GM19023 (cell line): ENCODE results near the gene LIMA1.
"Not testable (repeated sequence)": the region's sequence is repeated elsewhere in the genome, so short reads cannot be mapped to it uniquely, and the experiment has no call there.

ENCODE experiments used
- ATAC-seq: cut with Tn5 transposase; IDR thresholded peaks from one replicate; pipeline ENCODE4 v1.9.1; 2021; ENCODE audit warnings: mild to moderate bottlenecking, moderate library complexity; ENCODE audit not compliant: unreplicated experiment

LIMA1 gene

DNA sequence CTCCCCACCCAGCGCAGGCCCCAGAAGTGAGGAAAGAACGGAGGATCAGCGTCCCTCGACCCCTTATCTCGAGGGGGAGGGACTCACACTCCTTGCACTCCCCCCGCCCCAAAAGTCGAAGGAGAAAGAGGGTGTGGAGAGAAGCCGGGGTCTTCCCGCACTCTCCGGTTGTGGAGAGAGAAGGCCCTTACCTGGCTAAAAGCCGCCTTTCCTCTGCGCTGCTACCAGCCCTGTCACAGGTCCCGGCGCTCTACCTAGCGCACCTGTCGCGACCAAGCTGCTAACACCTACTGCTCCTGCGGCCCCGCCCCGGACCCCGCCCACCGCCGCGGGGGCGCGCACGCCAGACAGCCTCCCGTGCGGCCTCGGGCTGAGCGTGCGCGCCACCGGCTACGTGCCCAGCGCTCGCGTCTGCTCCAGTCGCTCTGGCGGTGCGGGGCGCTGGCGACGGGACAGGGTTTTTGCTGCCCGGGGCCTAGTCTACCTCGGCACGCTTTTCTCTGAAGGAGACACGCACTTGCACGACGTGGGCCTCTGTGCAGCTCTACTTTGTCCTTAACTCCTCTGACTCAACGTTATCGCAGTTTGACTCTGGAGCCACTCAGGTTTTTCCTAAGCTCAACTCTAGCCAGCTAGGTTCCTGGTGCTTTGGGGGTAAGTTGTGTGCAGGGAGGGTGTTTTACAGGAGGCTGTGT lies at the start of gene LIMA1:
LIMA1 (minus strand) TSS at position 292 of the 695 bp plus-strand sequence. CDS start 34,769 bp downstream, outside the sequence.
- peak; percentile 87 for ATAC-seq

DNA sequence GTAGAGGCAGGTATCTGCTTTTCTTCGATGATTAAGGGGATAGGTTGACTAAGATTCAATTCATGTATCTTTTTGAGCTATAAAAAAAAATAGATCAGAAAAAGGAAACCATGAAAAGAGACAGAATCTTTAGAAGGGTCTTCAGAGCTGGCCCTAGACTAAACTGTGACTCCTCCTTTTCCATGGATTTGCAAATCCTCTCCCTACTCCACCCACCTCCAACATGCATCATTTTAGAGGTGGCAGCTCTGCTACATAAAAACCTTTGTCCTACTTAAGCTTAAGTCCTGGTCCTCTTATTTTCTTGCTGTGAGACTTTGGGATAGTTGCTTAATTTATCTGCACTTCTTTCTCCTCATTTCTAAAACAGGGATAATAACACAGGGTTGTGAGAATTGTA lies 48.4 kb upstream of the LIMA1 start:
- no peak for ATAC-seq

DNA sequence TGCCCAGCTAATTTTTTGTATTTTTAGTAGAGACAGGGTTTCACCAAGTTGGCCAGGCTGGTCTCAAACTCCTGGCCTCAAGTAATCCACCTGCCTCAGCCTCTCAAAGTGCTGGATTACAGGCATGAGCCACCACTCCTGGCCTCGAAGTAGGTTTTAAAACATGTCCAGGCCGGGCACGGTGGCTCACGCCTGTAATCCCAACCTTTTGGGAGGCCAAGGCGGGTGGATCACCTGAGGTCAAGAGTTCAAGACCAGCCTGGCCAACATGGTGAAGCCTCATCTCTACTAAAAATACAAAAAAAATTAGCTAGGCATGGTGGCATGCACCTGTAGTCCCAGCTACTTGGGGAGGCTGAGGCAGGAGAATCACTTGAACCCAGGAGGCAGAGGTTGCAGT lies 45.3 kb upstream of the LIMA1 start:
- ATAC-seq: not testable (repeated sequence)

GRCh38 chr12:50326590-50327284 lies 43.4 kb upstream of the LIMA1 start:
- no peak for ATAC-seq

DNA sequence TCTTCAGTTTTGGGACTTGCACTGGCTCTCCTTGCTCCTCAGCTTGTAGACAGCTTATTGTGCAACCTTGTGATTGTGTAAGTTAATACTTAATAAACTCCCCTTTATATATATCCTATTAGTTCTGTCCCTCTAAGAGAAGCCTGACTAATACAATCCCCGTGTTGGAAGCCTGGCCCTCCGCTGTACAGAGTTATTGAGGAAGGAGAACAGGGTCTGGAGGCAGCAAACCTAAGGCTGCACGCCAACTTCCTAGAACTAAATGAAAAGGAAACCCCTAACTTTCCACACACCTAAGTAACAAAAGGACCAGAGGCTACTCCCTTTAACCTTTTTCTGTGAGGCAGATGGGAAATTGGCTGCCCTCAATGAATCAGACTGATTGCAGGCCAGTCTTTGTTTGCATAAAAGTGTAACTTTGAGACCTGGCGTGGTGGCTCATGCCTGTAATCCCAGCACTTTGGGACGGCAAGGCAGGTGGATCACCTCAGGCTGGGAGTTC lies 42.6 kb upstream of the LIMA1 start:
- no peak for ATAC-seq

GRCh38 chr12:50324770-50325169 lies 41.5 kb upstream of the LIMA1 start:
- ATAC-seq: not testable (repeated sequence)

DNA sequence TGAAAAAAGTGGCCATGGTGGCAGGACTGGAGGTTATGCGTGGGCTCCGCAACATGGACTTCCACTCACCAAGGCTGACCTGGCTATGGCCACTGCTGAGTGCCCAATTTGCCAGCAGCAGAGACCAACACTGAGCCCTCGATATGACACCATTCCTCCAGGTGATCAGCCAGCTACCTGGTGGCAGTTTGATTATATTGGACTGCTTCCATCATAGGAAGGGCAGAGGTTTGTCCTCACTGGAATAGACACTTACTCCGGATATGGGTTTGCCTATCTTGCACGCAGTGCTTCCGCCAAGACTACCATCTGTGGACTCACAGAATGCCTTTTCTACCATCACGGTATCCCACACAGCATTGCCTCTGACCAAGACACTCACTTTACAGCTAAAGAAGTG lies 40.8 kb upstream of the LIMA1 start:
- not testable (repeated sequence) for ATAC-seq

DNA sequence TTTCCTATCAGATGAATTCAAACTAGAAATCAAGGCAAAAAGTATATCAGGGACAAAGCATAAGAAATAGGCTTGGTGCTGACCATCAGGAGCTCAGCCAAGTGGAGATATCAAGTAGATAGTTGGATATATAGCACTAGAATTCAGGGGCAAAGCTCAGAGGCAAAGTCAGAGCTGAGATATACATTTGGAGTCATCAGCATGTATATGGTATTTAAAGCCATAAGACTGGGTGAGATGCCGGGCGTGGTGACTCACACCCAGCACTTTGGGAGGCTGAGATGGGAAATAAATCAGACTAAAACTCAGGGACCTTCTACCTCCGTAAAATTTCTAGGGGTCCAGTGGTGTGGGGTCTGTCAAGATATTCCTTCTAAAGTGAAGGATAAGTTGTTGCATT lies 38.9 kb upstream of the LIMA1 start:
- no peak for ATAC-seq

GRCh38 chr12:50317203-50317602 lies 33.9 kb upstream of the LIMA1 start:
- ATAC-seq: no peak

- no peak for ATAC-seq
Observed at GRCh38 chr12:50315803-50316202, 32.5 kb upstream of the LIMA1 start.

- no peak for ATAC-seq
Observed at GRCh38 chr12:50314636-50315312, 31.5 kb upstream of the LIMA1 start.

DNA sequence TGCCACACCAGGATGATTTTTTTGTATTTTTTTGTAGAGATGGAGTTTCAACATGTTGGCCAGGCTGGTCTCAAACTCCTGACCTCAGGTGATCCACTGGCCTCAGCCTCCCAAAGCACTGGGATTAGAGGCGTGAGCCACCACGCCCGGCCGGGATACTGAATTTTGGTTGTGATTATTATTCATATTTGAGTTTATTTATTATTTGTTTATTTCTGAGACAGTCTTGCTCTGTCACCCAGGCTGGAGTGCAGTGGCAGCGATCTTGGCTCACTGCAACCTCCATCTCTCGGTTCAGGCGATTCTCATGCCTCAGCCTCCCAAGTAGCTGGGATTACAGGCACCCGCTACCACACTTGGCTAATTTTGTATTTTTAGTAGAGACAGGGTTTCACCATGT lies 30.7 kb upstream of the LIMA1 start:
- ATAC-seq: not testable (repeated sequence)

DNA sequence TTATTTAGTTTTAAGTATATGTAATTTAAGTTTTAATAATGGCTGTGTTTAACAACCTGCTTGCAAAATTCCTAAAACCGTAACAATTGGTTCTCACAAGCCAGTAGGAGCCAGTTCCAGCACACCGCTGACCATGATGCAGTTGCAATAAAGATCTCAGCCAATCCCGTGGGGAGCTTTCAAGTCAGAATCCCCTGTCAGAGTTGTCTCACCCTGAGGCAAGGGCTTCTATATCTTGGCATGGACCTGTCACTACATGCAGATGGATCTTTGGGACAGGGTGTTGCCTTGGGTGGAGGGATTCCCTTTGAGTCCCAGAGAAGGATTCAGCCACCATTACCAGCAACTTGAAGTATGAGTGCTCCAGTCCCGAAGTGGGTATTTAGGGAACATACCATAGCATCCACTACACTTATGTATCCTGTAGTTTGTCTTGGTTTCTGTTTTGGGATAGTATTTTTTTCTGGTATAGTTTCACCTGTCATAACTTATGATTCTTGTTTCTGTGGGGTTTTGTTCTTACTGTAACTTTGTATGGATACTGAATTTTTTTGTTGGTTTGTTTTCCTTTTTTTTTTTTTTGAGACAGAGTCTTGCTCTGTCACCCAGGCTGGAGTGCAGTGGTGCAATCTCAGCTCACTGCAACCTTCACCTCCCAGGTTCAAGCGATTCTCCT lies 30.1 kb upstream of the LIMA1 start:
- no peak for ATAC-seq

GRCh38 chr12:50311858-50312609 lies 28.7 kb upstream of the LIMA1 start:
- not testable (repeated sequence) for ATAC-seq

DNA sequence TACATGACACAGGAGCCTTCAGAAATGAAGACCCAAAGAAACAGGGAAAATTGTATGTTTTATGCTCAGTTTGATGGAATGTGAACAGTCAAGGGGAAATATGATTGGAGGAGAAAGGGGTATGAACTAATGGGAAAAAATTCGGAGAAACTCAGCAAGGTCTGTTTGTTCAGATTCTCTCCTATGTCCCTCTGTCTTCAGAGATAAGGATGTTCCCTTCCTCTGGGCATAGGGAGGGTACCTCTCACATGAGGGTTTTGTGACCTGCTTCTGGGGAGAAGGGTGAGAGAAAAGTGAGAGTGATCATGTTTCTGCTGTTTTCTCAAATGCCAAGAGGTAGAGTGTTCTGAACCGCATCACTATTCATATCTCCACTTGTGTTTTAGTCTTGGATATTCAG lies 26.6 kb upstream of the LIMA1 start:
- no peak for ATAC-seq

GRCh38 chr12:50302686-50303085 lies 19.4 kb upstream of the LIMA1 start:
- ATAC-seq: no peak

- no peak for ATAC-seq
Observed at GRCh38 chr12:50297996-50298395, 14.7 kb upstream of the LIMA1 start.

DNA sequence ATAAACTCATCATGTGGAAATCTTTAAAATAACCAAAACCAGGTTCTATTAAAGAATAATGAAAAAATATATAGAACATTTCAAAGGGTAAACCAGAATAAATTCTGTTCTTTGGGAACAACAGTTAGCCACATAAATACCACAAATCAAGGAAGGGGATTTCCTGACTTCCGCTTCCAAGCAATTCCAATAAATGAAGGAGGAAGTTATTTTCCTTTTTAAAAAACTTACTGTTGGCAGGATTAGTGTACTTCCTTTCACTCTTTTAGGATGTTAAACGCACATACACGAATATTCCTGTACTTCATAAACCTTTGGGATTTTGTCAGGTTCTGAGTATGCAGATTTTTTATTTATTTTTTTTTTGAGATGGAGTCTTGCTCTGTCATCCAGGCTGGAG lies 13.7 kb upstream of the LIMA1 start:
- no peak for ATAC-seq

- no peak for ATAC-seq
Observed at GRCh38 chr12:50296554-50296953, 13.2 kb upstream of the LIMA1 start.

DNA sequence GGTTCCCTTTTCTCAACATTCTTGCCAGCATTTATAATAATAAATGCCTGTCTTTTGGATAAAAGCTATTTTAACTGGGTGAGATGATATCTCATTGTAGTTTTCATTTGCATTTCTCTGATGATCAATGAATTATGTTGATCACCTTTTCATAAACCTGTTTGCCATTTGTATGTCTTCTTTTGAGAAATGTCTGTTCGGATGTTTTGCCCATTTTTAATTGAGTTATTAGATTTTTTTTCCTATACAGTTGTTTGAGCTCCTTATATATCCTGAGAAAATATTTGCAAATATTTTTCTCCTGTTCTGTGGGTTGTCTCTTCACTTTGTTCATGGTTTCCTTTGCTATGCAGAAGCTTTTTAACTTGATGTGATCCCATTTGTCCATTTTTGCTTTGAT lies 8.1 kb upstream of the LIMA1 start:
- ATAC-seq: no peak
